AG04449 (cell line): ENCODE results near the gene EYS.

Experiments used
- CTCF ChIA-PET: fragments of 350-600 bp; formaldehyde crosslinking; extraction: SDS; loops from one replicate; lab custom pipeline; 2021; ENCODE audit warnings: antibody characterized with exemption; lab: Yijun Ruan, JAX
- POLR2A ChIA-PET: fragments of 400-600, 350-600 bp; formaldehyde crosslinking; extraction: SDS; loops from one replicate; lab custom pipeline; 2020; ENCODE audit warnings: antibody characterized with exemption, inconsistent platforms; lab: Yijun Ruan, JAX
- DNase-seq: peaks from one replicate; pipeline ENCODE4 v3.0.0-alpha.2; 2010; ENCODE audit warnings: low read depth, low spot score
- H3K4me3 ChIP-seq: 2 replicates; pipeline ENCODE4 v1.5.1; 2011; ENCODE audit warnings: low read depth, mild to moderate bottlenecking, control low read depth, low read length
- CTCF ChIP-seq: IDR thresholded peaks from one replicate; pipeline ENCODE4 v1.5.1; 2011; ENCODE audit warnings: mild to moderate bottlenecking, moderate library complexity, low read length, control low read depth, inconsistent platforms; ENCODE audit not compliant: insufficient read depth; ENCODE audit errors: missing control alignments

The EYS gene

GRCh38 chr6:64233746-64234145, 1473.3 kb downstream of the EYS start:
- ChIA-PET POLR2A (no interaction called here), CTCF (no interaction called here)
- no peak for DNase-seq
- no peak for TF ChIP-seq CTCF
- H3K4me3 ChIP-seq: no peak overlapping the region

DNA sequence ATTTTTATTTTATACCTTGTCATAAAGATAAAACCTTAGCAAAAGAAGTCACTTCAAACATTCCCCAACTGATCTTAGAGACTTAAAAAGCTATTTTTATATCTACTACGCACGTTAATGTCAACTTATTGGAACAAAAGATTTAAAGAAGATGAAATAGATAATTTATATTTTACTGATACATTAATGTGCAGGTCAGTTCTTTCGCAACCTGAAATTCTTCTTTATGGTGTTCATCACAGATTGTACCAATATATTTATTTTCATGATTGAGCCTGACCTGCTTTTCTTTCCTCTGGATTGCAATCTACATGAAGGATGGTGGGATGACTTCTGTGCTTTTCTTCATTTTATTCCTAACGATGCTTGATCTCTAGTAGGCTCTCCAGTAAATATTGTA, 1475.1 kb downstream of the EYS start:
- no peak overlapping the region for H3K4me3 ChIP-seq
- no peak for DNase-seq
- ChIA-PET POLR2A (no interaction called here), CTCF (no interaction called here)
- no peak for TF ChIP-seq CTCF

DNA sequence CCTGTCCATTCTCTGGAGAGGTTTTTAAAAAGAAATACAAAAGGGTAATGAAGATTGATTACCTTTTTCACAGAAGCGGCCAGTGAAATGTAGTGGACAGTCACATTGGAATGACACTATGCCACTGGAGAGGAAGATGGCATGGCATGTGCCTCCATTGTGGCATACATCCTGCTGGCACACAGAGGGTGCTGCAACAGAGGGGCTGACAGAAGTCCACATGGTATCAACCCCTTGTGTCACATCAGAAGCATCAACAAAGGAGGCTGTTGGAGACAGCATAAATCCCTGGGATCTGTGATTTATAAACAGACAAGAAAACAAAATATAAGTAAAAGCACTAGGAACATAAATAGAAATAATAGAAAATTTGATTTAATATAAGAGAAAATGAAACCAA, 1476.5 kb downstream of the EYS start:
- no peak overlapping the region for H3K4me3 ChIP-seq
- ChIA-PET POLR2A (no interaction called here), CTCF (no interaction called here)
- no peak for TF ChIP-seq CTCF
- no peak for DNase-seq

GRCh38 chr6:64227863-64228262, 1479.2 kb downstream of the EYS start:
- POLR2A ChIA-PET: no interaction called here
- H3K4me3 ChIP-seq: no peak overlapping the region
- CTCF ChIA-PET: no interaction called here
- no peak for TF ChIP-seq CTCF
- no peak for DNase-seq

DNA sequence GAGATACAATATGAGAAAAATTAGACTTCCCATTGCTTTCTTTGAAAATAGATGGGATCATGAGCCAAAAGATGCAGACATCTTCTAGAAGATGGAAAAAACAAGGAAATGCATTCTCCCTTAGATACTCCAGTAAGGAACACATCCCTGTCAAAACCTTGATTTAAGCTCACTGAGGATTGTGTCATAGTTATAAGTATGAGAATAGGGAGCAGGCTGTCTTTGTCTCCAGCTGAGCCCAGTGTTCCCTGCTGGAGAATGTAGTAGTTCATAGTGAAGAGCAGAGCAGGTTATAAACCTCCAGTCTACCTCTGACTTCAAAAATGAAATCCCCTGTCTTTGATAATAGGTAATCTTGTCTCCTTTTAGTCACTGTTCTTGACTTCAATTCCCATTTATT, 1481.5 kb downstream of the EYS start:
- DNase-seq: no peak
- ChIA-PET POLR2A (no interaction called here), CTCF (no interaction called here)
- no peak for TF ChIP-seq CTCF
- H3K4me3 ChIP-seq: no peak overlapping the region

DNA sequence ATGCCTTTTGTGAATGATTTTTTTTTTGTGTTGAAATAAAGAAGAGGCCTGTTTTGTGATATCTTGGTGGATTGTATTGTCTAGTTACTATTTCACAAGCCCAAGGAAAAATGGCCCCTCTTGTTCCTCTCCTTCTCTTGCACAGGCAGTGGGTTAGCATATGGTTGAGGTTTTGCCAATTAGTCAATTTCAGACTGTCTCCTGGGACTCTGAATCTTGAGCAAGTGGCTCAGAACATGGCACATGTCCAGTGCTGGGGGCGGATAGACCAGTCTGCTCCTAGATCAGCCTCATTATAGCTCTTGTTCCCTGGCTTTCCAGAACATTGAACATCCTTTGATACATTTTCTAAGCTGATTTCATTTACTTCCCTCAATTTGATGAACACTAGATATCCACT, 1482.2 kb downstream of the EYS start:
- no peak overlapping the region for H3K4me3 ChIP-seq
- ChIA-PET POLR2A (no interaction called here), CTCF (no interaction called here)
- no peak for TF ChIP-seq CTCF
- no peak for DNase-seq
